Glutamatergic neuron (in vitro differentiated cells): ENCODE data around the gene NCOR2. TPM values are rescaled to one million over a fixed set of nuclear protein-coding genes. Genes with fewer than 3 reads are reported as not detected.

Experiments used
- DNase-seq: peaks from one replicate; pipeline ENCODE4 v3.0.0; 2022
- H3K27ac Mint-ChIP-seq: one replicate; pipeline ENCODE4 v1.8.0; 2020; ENCODE audit warnings: mild to moderate bottlenecking, mixed read lengths, inconsistent platforms; ENCODE audit not compliant: unreplicated experiment
- H3K27me3 Mint-ChIP-seq: one replicate; pipeline ENCODE4 v1.8.0; 2020; ENCODE audit warnings: mild to moderate bottlenecking, moderate library complexity, mixed read lengths, inconsistent platforms; ENCODE audit not compliant: unreplicated experiment
- H3K36me3 Mint-ChIP-seq: one replicate; pipeline ENCODE4 v1.8.0; 2020; ENCODE audit warnings: mild to moderate bottlenecking, mixed read lengths, inconsistent platforms; ENCODE audit not compliant: unreplicated experiment
- H3K4me1 Mint-ChIP-seq: one replicate; pipeline ENCODE4 v1.8.0; 2020; ENCODE audit warnings: mild to moderate bottlenecking, low read depth, mixed read lengths, inconsistent platforms; ENCODE audit not compliant: unreplicated experiment
- H3K4me3 Mint-ChIP-seq: one replicate; pipeline ENCODE4 v1.8.0; 2020; ENCODE audit warnings: mild to moderate bottlenecking, mixed read lengths, inconsistent platforms; ENCODE audit not compliant: unreplicated experiment
- H3K9me3 Mint-ChIP-seq: one replicate; pipeline ENCODE4 v1.8.0; 2020; ENCODE audit warnings: mild to moderate bottlenecking, moderate library complexity, mixed read lengths, inconsistent platforms; ENCODE audit not compliant: unreplicated experiment
- CTCF ChIP-seq: fragments of 200-600 bp; sonication (generic); IDR thresholded peaks from one replicate; pipeline ENCODE4 v1.5.0; 2021; ENCODE audit not compliant: partially characterized antibody, unreplicated experiment
- total RNA-seq: library from RNA; stranded (reverse); fragmentation: NEBNext Ultra II Directional; extraction: Animal tissue kit (Norgen Biotek cat#: 25700); gene quantifications from one replicate; pipeline ENCODE4 v1.2.1, GENCODE V29; 2021; ENCODE audit not compliant: unreplicated experiment

The NCOR2 gene
- total RNA-seq, 1 donor from 2014 or later, result 360 TPM

DNA sequence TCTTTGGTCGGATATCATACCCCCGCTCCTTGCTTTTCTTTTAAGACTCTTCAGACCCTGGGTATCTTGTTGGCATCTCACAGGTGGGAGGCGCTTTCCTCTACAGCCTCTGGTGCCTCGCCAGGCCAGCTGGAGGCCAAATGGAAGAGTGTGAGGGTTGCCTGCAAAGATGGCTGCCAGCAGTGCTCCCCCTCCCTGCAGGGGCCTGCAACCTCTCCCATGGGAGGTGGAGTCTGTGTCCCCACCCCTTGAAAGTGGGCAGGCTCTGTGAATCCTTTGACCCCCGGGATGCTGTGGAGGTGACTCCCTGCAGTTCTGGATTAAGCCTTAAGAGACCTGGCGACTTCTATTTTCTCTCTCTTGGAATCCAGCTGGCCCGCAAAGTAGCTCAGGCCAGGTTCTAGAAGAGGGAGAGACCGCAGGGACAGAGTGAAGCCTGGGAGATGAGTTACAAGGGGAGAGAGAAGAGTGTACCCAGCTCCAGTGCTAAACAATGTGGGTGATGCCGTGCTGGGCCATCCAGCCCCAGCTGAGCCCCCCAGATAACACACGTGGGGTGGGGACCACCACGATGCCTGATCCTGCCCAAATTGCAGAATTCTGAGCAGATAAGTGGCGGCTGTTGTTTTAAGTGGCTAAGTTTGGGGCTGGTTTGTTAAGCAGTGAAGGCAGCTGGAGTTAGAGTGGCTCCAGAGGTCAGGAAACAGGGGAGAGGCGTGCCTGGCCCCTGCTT, 37.9 kb upstream of the NCOR2 start:
- Mint-ChIP-seq H3K4me1 (peaks cover 45% of the 10 kb centered on the region), H3K36me3 (no peaks in the 10 kb centered on the region), H3K27ac (peak overlapping the region; percentile 39), H3K27me3 (peaks cover 21% of the 10 kb centered on the region), H3K9me3 (peaks cover 17% of the 10 kb centered on the region), H3K4me3 (no peak overlapping the region)
- DNase-seq, result no peak
- TF ChIP-seq CTCF, result no peak

- Mint-ChIP-seq H3K27me3 (peaks cover 18% of the 10 kb centered on the region), H3K4me1 (peaks cover 45% of the 10 kb centered on the region), H3K36me3 (no peaks in the 10 kb centered on the region), H3K4me3 (peak overlapping the region; percentile 32), H3K9me3 (peaks cover 17% of the 10 kb centered on the region), H3K27ac (peak overlapping the region; percentile 96)
- no peak for DNase-seq
- TF ChIP-seq CTCF, result no peak
Observed at GRCh38 chr12:124604264-124604680, 36.9 kb upstream of the NCOR2 start.

- H3K9me3 Mint-ChIP-seq, result peaks cover 18% of the 10 kb centered on the region
- H3K4me1 Mint-ChIP-seq, result peaks cover 45% of the 10 kb centered on the region
- TF ChIP-seq CTCF, result no peak
- no peak for DNase-seq
- peaks cover 18% of the 10 kb centered on the region for H3K27me3 Mint-ChIP-seq
- peak overlapping the region; percentile 96 for H3K27ac Mint-ChIP-seq
- H3K36me3 Mint-ChIP-seq, result no peaks in the 10 kb centered on the region
- H3K4me3 Mint-ChIP-seq, result peak overlapping the region; percentile 64
Observed at GRCh38 chr12:124603831-124604251, 36.4 kb upstream of the NCOR2 start.

DNA sequence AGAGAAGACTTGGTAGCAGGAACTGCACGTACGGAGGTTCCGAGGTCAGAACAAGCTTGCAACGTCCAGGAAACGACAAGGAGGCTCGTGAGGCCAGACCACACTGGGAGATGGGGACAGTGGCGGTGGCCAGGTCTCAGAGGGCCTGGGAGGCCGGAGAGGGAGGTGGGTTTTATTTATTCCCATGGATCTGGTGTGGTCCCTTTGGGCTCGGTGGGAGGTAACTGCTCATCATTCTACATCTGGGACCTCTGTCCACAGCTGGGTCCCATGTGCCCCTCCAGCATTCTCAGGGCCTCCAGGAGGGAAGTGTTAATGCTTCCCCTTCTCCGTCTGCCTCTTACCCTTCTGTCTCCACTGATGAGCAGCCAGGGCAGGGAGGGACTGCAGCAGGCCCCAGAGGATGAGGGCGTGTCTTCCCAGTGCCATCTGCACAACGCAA, 35.7 kb upstream of the NCOR2 start:
- no peaks in the 10 kb centered on the region for H3K36me3 Mint-ChIP-seq
- peak overlapping the region; percentile 64 for H3K4me3 Mint-ChIP-seq
- DNase-seq, result peak; percentile 65
- H3K4me1 Mint-ChIP-seq, result peaks cover 41% of the 10 kb centered on the region
- H3K9me3 Mint-ChIP-seq, result peaks cover 19% of the 10 kb centered on the region
- no peak for TF ChIP-seq CTCF
- H3K27ac Mint-ChIP-seq, result peak overlapping the region; percentile 96
- peaks cover 15% of the 10 kb centered on the region for H3K27me3 Mint-ChIP-seq

DNA sequence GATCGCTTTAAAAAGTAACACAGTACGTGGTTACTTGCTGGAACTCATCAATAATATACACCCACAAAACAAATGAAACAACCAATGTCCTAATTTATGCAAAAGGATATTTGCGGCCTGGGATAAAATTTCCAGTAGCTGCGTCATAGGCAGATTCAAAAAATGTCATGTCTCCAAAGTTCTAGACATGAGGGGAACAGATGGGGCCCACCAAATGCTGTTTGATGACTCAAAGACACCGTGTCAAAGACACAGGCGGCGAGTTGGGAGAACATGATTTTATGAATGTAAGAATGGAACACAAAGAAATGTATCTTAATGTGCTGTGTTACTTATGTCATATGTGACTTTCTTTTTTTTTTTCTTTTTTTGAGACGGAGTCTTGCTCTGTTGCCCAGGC, 34.3 kb upstream of the NCOR2 start:
- no peaks in the 10 kb centered on the region for H3K36me3 Mint-ChIP-seq
- H3K27ac Mint-ChIP-seq, result peak overlapping the region; percentile 68

More for the DNA sequence above, 34.3 kb upstream of the NCOR2 start:
- Mint-ChIP-seq H3K9me3 (peaks cover 17% of the 10 kb centered on the region), H3K4me1 (peaks cover 33% of the 10 kb centered on the region), H3K4me3 (no peak overlapping the region), H3K27me3 (peaks cover 17% of the 10 kb centered on the region)
- no peak for TF ChIP-seq CTCF
- DNase-seq, result no peak
